Measurements from ENCODE around the gene PRSS3.
"Not testable (repeated sequence)": the region's sequence is repeated elsewhere in the genome, so short reads cannot be mapped to it uniquely, and the experiment has no call there.

PRSS3 gene

GRCh38 chr9:33795281-33795680, at the start of gene PRSS3:
Gene PRSS3, plus strand, starts transcription at chr9:33795561. Its CDS starts 13 bp downstream, at chr9:33795574.
- no peak for DNase-seq

- DNase-seq = no peak
Observed at GRCh38 chr9:33748633-33749304, 46.6 kb upstream of the PRSS3 start.

GRCh38 chr9:33749305-33749654, 46.1 kb upstream of the PRSS3 start:
- peak; percentile 16 for DNase-seq

- DNase-seq = no peak
Observed at GRCh38 chr9:33750307-33750838, 45.0 kb upstream of the PRSS3 start.

GRCh38 chr9:33750839-33751339, 44.5 kb upstream of the PRSS3 start:
- no peak for DNase-seq

GRCh38 chr9:33751536-33752129, 43.7 kb upstream of the PRSS3 start:
- no peak for DNase-seq

GRCh38 chr9:33752130-33752637, 43.2 kb upstream of the PRSS3 start:
- no peak for DNase-seq

- DNase-seq = not testable (repeated sequence)
Observed at GRCh38 chr9:33752789-33753188, 42.6 kb upstream of the PRSS3 start.

GRCh38 chr9:33759648-33760047, 35.7 kb upstream of the PRSS3 start:
- not testable (repeated sequence) for DNase-seq

- DNase-seq = no peak
Observed at GRCh38 chr9:33762343-33762742, 33.0 kb upstream of the PRSS3 start.

GRCh38 chr9:33763709-33764108, 31.7 kb upstream of the PRSS3 start:
- not testable (repeated sequence) for DNase-seq

- DNase-seq = no peak
Observed at GRCh38 chr9:33765411-33765810, 29.9 kb upstream of the PRSS3 start.

- DNase-seq = peak; percentile 16
Observed at GRCh38 chr9:33770156-33770880, 25.0 kb upstream of the PRSS3 start.

GRCh38 chr9:33773135-33773534, 22.2 kb upstream of the PRSS3 start:
- not testable (repeated sequence) for DNase-seq

- DNase-seq = not testable (repeated sequence)
Observed at GRCh38 chr9:33774074-33774659, 21.2 kb upstream of the PRSS3 start.

GRCh38 chr9:33776578-33776977, 18.8 kb upstream of the PRSS3 start:
- DNase-seq = no peak

GRCh38 chr9:33778700-33779351, 16.5 kb upstream of the PRSS3 start:
- peak; percentile 75 for DNase-seq

- DNase-seq = no peak
Observed at GRCh38 chr9:33780276-33780675, 15.1 kb upstream of the PRSS3 start.

GRCh38 chr9:33781736-33782135, 13.6 kb upstream of the PRSS3 start:
- DNase-seq = no peak

GRCh38 chr9:33782395-33783152, 12.8 kb upstream of the PRSS3 start:
- DNase-seq = no peak

- DNase-seq = no peak
Observed at GRCh38 chr9:33785914-33786313, 9.4 kb upstream of the PRSS3 start.

- no peak for DNase-seq
Observed at GRCh38 chr9:33786681-33787080, 8.7 kb upstream of the PRSS3 start.
